GM21825 (cell line): ENCODE data around the gene LRP1.

Source experiments
- ATAC-seq: cut with Tn5 transposase; IDR thresholded peaks from one replicate; pipeline ENCODE4 v1.9.1; 2021; ENCODE audit warnings: mild to moderate bottlenecking, moderate library complexity; ENCODE audit not compliant: unreplicated experiment

Gene LRP1

DNA sequence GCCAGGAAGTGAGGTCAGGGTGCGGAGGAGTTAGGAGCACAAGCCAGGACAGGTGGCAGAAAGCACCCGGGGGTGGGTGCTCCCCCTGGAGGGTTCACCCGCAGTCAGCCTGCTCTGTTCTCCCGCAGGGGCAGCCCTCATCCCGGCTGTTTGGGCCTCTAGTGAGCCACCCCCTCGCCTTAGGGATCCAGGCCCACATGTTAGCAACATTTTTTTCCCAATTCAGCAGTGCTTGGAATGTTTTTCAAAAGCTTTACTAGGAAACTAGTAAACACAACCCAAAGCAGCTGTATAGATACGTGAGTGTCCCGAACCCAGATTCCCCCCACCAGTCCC is 59.8 kb downstream of the LRP1 start:
- no peak for ATAC-seq

DNA sequence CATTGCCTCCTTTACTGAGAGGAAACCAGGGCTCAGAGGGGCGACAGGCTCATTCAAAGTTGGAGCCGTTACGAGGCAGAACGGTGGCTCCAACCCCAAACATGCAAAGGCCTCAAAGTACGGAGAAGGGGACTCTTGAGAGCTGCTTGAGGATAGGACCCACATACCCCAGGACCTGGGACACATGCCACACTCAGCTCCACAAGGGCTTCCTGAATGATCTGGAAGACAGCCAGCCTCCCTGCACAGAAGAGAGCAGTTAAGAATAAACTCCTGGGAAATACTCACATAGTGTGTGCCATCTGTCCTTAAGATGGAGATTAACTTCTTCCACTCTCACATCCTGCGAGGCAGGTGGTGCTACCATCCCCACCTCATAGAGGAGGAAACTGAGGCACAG is 61.8 kb downstream of the LRP1 start:
- ATAC-seq: no peak

DNA sequence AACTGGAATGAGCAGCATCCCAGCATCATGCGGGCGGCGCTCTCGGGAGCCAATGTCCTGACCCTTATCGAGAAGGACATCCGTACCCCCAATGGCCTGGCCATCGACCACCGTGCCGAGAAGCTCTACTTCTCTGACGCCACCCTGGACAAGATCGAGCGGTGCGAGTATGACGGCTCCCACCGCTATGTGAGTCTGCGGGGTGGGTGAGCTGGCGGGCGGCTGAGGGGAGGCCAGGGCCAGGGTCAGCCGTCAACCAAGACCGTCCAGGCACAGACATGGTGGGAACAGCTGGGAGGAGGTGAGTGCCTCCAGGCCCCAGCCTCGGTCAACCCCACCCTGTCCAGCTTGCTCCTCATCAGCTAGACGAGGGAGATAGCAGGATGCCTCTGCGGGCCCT is 62.5 kb downstream of the LRP1 start:
- no peak for ATAC-seq

DNA sequence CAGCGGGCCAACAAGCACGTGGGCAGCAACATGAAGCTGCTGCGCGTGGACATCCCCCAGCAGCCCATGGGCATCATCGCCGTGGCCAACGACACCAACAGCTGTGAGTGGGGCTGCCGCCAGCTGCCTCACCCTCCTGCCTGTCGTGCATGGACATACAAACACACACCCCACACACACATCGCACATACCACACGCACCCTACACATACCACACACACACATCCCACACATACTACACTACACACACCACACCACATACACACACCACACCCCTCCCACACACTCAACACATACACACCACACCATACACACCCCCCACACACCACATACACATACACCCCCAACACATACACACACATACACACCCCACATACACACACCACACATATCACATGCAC is 63.1 kb downstream of the LRP1 start:
- no peak for ATAC-seq

DNA sequence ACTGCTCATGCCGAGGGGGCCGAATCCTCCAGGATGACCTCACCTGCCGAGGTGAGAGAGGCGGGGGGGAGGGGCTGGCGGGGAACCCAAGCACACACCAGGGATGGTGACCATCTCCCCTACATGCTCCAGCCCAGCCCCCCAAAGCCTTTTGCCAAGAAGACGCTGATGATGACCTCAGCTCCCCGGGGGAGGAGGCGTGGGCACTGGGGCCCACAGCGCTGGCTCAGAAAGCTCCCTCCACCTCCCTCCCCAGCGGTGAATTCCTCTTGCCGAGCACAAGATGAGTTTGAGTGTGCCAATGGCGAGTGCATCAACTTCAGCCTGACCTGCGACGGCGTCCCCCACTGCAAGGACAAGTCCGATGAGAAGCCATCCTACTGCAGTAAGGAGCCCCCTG is 64.6 kb downstream of the LRP1 start:
- ATAC-seq: no peak

DNA sequence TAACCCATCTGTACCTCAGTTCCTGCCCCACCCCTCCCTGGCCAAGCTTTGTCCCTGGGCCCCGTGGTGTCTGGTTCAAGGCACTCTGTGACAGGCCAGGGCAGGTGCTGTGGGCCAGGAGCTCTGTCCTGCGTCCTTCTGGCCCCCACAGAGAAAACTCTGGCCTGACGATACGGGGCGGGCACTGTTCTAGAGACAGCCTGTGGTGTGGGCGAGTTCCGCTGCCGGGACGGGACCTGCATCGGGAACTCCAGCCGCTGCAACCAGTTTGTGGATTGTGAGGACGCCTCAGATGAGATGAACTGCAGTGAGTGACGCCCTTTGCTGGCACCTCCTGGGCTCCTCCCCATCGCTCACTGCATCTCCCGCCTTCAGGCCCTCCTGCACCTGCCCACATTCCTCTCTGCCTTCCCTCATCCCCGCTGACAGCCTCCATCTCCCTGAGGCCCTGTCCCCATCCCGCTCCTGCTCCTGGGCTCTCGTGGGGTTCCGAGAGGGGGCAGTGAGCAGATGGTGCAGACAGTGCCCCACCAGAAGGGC is 65.5 kb downstream of the LRP1 start:
- ATAC-seq: no peak

DNA sequence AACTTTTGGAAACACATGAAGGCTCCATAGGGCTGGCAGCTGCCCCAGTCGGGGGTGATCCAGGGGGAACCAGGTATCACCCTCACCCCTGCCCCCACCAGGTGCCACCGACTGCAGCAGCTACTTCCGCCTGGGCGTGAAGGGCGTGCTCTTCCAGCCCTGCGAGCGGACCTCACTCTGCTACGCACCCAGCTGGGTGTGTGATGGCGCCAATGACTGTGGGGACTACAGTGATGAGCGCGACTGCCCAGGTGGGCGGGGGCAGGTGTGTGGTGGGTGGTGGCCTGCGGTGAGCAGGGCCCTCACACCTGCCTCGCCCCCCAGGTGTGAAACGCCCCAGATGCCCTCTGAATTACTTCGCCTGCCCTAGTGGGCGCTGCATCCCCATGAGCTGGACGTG is 66.0 kb downstream of the LRP1 start:
- ATAC-seq: no peak

DNA sequence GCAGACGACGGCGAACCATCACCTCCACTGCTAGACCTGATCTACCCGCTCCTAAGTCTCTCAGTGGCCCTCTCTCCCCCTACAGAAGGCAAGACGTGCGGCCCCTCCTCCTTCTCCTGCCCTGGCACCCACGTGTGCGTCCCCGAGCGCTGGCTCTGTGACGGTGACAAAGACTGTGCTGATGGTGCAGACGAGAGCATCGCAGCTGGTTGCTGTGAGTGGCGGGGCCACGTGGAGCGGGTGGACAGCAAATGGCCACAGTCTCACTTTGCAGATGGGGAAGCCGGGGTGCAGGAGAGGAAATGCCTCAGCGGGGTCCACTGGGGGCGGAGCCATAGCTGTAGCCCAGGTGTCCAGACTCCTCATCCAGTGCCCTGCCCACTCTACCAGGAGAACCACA is 66.9 kb downstream of the LRP1 start:
- ATAC-seq: no peak

DNA sequence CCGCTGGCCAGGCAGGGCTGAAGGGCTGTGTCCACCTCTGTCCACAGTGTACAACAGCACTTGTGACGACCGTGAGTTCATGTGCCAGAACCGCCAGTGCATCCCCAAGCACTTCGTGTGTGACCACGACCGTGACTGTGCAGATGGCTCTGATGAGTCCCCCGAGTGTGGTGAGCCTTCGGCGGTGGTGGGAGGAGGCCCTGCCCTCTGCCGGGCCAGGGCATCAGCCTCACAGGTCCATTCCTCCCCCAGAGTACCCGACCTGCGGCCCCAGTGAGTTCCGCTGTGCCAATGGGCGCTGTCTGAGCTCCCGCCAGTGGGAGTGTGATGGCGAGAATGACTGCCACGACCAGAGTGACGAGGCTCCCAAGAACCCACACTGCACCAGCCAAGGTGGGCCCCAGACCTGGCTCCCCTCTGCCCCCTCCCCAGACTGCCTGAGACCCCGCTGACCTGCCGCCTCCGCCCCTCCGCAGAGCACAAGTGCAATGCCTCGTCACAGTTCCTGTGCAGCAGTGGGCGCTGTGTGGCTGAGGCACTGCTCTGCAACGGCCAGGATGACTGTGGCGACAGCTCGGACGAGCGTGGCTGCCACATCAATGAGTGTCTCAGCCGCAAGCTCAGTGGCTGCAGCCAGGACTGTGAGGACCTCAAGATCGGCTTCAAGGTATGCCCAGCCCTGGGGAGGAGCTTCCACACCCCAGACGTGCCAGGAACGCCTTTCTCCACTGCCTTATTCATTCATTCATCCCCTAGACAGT is 67.5 kb downstream of the LRP1 start:
- no peak for ATAC-seq

DNA sequence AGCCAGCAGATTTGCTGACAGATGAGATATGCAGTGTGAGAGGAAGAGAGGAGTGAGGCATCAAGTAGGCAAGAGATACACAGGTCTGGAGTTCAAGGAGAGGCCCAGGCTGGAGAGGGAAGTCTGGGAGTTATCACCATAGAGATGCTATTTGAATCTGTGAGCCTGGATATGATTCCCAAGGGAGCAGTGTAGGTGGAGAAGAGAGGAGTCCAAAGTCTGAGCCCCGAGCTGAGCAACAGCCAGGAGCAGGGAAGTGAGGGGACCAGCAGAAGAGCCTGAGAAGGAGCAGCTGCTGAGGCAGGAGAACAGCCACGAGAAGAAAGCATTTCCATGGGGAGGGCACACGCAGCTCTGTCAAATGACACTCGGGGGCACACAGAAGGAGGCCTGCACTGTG is 68.2 kb downstream of the LRP1 start:
- no peak for ATAC-seq

DNA sequence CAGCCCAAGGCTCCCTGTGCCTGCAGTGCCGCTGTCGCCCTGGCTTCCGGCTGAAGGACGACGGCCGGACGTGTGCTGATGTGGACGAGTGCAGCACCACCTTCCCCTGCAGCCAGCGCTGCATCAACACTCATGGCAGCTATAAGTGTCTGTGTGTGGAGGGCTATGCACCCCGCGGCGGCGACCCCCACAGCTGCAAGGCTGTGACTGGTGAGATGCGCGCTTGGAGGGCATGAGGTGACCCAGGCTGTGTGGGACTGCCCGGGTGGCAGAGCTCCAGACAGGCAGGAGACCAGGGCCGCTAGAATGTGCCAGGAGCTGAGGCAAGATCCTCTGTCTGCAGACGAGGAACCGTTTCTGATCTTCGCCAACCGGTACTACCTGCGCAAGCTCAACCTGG is 68.7 kb downstream of the LRP1 start:
- no peak for ATAC-seq

DNA sequence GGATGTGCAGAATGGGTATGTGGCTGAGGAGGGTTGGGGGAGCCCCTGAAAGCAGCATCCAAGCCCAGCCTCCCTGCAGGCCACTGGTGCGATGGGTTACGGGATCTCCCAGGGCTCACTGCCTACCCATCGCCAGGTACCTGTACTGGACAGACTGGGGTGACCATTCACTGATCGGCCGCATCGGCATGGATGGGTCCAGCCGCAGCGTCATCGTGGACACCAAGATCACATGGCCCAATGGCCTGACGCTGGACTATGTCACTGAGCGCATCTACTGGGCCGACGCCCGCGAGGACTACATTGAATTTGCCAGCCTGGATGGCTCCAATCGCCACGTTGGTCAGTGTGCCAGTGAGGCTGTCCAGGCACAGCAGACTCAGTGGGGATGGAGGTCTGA is 70.0 kb downstream of the LRP1 start:
- no peak for ATAC-seq

DNA sequence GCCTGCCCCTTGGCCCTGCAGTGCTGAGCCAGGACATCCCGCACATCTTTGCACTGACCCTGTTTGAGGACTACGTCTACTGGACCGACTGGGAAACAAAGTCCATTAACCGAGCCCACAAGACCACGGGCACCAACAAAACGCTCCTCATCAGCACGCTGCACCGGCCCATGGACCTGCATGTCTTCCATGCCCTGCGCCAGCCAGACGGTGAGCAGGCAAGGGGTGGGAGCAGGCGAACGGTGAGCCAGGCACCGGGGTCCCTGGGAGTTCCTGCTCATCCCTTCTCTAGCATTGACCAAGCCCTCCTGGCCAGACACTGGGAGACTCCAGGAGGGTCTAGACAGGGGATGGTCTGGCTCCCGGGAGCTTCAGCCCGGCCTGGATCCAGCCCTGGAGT is 70.9 kb downstream of the LRP1 start:
- ATAC-seq: no peak

DNA sequence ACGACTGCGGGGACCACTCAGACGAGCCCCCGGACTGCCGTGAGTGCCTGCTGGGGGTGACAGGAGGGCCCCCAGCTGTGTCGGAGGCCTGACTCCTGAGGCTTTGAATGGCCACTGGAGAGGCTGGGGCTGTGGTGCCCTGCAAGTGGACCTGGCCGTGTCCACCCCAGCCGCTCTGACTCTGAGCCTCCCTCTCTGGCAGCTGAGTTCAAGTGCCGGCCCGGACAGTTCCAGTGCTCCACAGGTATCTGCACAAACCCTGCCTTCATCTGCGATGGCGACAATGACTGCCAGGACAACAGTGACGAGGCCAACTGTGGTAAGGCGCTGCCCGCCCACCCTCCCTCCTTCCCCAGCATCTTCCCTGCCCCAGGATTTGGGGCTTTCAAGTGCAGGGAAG is 72.2 kb downstream of the LRP1 start:
- ATAC-seq: no peak

DNA sequence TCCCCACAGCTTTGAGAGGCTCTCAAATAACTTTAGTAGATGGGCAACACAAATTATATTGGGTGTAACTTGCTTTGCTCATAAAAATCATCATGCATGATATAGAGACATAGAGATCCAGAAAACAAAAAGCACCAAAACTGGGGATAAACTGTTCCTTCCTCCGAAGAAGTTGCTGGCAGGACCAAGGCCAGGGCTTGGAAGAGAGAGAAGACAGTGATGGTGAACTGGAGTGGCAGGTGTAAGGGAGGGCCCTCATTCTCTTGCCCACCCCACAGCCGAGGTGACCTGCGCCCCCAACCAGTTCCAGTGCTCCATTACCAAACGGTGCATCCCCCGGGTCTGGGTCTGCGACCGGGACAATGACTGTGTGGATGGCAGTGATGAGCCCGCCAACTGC is 72.9 kb downstream of the LRP1 start:
- no peak for ATAC-seq

DNA sequence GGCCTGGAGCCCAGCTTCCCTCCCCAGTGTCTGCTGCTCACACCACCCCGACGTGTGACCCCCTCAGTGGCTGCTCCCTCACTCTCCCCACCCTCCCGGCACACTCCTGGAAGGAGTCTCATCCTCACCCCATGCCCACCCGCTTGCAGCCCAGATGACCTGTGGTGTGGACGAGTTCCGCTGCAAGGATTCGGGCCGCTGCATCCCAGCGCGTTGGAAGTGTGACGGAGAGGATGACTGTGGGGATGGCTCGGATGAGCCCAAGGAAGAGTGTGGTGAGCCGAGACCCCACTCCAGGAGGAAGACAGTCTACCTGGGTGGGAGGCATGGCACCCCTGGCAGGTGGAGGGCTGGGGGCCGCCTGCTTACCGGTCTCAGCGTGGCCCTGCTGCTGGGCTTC is 73.3 kb downstream of the LRP1 start:
- ATAC-seq: no peak

DNA sequence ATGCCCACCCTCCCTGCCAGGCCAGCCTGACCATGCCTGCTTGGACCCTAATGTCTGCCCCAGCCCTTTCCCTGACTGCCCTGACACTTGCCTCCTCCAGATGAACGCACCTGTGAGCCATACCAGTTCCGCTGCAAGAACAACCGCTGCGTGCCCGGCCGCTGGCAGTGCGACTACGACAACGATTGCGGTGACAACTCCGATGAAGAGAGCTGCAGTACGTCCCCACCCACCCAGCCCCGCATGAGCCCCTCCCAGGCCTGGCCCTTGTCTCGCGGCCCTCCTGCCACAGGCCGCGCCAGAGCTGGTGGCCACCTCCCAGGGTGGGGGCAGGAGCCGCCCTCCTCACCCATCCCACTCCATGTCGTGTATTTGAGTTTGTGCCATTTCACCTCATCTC is 74.0 kb downstream of the LRP1 start:
- ATAC-seq: no peak

DNA sequence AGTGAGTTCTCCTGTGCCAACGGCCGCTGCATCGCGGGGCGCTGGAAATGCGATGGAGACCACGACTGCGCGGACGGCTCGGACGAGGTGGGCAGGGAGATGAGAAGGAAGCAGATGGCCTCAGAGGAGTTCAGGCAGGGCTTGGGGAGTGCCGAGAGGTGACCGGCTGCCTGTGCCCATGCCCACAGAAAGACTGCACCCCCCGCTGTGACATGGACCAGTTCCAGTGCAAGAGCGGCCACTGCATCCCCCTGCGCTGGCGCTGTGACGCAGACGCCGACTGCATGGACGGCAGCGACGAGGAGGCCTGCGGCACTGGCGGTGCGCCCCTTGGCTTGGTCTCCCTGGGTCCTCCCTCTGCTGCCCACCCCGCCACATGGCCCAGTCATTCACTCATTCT is 74.9 kb downstream of the LRP1 start:
- no peak for ATAC-seq

DNA sequence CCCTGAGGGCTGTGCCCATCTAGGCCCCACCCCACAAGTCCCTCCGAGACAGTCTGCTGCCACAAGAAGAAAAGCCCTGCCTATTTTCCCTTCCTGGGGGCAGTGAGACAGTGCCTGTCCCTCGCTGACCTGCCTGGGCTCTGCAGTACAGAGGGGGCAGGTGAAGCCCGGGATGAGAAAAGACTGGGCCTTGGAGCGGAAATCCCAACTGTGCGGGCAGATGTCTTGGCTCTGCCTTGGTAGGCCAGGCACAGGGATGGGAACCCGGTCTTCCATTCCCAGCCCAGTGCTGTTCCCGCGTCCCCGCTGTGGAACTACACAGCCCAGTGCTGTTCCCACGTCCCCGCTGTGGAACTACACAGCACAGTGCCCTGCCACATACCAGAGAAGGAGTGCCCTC is 75.5 kb downstream of the LRP1 start:
- ATAC-seq: no peak

DNA sequence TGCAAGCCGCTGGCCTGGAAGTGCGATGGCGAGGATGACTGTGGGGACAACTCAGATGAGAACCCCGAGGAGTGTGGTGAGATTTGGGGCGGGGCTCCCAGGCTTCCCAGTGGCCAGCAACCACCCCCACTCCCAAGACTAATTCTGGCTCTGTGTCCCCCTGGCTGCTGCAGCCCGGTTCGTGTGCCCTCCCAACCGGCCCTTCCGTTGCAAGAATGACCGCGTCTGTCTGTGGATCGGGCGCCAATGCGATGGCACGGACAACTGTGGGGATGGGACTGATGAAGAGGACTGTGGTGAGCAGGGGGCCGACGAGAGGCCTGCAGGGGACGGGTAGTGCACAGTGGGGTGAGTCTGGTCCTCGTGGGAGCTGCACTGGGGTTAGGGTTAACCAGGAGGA is 76.2 kb downstream of the LRP1 start:
- ATAC-seq: no peak

DNA sequence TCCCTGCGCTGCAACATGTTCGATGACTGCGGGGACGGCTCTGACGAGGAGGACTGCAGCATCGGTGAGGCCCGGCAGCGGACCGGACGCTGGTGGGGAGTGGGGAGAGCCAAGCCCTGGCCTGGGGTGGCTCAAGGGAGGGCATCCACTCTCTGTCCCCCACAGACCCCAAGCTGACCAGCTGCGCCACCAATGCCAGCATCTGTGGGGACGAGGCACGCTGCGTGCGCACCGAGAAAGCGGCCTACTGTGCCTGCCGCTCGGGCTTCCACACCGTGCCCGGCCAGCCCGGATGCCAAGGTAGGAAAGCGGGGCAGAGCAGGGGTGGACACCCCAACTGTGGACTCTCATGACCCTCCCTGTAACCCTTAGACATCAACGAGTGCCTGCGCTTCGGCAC is 76.9 kb downstream of the LRP1 start:
- ATAC-seq: no peak

DNA sequence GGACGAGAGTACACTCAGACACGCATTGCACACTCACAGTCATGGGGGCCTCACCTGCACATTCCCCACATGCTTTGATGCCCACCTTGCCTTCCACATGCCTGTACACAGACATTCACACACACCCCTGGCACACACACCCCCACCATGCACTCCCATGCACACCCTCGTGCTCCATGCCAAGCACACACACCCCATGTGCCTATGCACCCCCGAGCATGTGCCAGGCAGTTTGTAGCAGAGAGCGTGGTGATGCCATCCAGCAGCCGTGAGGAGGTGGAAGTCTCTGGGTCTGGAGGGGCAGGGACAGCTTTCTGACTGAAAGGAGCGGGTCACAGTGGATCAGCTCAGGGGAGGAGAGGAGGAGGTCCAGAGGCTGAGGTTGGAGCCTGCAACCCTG is 77.6 kb downstream of the LRP1 start:
- no peak for ATAC-seq
